Fibroblast of peridontal ligament (primary cell): ENCODE data around the gene PPP1R2B.

ENCODE experiments used
- DNase-seq: peaks from one replicate; pipeline ENCODE4 v3.0.0-alpha.2; 2010; ENCODE audit errors: extremely low read depth

PPP1R2B gene

DNA sequence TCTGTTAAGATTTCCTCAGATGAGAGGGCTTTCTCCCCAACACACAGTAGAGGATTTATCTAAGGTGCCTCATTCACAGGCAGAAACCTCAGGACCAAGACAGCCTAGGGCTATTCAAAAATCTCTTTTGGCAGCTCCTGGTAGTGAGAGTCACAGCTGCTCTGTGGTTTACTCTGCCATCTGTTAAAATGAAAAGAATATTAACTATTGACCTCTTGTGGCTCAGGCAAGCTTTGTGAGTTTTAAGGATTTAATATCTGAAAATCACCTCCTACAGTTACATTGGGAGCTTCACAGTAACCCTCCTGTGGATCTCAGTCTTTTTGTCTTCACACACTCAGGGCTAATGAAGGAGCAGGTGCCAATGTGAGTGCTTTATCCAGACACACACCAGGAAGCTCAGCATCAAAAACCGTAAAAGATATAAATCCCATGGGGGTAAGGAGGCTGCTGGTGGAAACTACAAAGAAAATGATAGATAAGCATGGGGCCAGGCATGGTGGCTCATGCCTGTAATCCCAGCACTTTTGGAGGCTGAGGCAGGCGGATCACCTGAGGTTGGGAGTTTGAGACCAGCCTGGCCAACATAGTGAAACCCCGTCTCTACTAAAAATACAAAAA lies 29.7 kb downstream of the PPP1R2B start:
- no peak for DNase-seq

DNA sequence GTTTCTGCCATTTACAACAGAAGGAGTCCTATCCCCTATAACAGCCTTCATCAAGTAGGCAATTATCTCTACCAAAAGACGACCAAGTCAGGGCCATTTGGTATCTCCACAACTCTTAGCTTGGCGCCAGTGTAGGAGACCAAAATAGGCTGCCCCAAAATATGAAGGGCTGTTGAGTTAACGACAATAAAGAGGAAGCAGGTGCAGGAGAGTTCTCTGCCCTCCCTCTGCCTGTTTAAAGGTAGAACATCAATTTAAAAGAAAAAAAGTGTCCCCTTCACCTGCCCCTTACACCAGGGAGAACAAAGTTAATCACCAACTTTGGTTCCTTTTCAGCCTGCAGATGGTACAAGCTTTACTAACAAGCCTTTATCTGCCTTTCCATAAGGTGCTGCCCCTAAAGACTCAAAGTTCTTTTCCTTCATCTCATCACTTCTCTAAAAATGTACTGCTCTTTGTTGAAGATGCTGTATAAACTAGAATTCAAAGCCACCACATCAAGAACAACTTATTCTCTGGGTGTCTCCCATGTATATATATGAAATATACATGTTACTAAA lies 33.3 kb downstream of the PPP1R2B start:
- DNase-seq: no peak

- no peak for DNase-seq
Observed at GRCh38 chr5:156888520-156888919, 38.4 kb downstream of the PPP1R2B start.

GRCh38 chr5:156892223-156892622 lies 42.1 kb downstream of the PPP1R2B start:
- no peak for DNase-seq

GRCh38 chr5:156892864-156893263 lies 42.8 kb downstream of the PPP1R2B start:
- no peak for DNase-seq

DNA sequence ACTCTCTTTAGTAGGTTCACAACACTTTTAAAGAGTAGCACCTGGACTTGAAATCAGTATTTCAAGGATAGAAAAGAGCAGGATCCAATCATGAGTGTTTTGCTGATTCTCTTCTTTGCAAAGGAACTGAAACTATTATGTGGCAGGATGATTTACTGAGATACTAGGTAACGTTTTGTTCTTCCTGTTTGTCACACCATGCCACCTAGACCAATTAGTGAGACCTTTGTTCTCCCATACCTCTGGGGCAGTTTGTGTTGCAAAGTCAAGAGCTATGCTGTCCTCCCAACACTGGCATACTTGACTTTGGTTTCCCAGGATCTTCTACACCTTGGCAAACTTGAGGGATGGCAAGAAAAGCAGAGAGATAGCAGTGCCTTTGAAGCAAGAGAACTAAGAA lies 43.4 kb downstream of the PPP1R2B start:
- no peak for DNase-seq

DNA sequence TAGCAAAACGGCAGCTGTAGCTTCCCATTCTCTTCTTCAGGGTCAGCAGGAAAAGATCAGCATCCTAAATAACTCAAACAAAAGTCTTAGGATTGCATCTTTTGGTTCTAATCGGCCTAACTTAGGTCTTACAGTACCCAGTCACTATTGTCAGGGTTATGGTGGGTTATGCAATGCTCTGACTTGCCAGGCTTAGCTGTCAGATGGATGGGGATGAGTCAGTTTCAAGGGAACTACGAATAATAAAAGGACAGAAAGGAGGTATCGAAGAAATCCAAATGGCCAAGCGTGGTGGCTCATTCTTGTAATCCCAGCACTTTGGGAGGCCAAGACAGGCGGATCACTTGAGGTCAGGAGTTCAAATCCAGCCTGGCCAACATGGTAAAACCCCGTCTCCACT lies 46.5 kb downstream of the PPP1R2B start:
- DNase-seq: no peak
